ENCODE results near the gene TLR3. TPM values are rescaled to one million over a fixed set of nuclear protein-coding genes. Genes with fewer than 3 reads are reported as not detected.

Gene TLR3
- total and polyA plus RNA-seq, 2 of the 8 experiments (the other 6 are each of a cell fraction or from before 2014, with no cell fraction given) = 1.00 to 2.6 TPM

GRCh38 chr4:186092296-186092695 lies 23.3 kb downstream of the TLR3 start:
- Histone ChIP-seq H3K56ac (replicated peaks; ENCODE audit: insufficient read length, low read depth, low read length) (no peak overlapping the region), H3K79me1 (ENCODE audit: low read depth, low read length) (no peaks in the 10 kb centered on the region), H3K23me2 (ENCODE audit: low read depth, low read length) (no peaks in the 10 kb centered on the region), H4K20me1 (replicated peaks in 1 of 2; ENCODE audit: control insufficient read depth in 1 of 2, insufficient read depth in 2 of 2, low read length in 2 of 2) (no peaks in the 10 kb centered on the region), H3K4me1 (replicated peaks in 1 of 4; ENCODE audit: control insufficient read depth in 3 of 4, insufficient read depth in 4 of 4, low read length in 3 of 4) (peaks cover 0 to 2% (median 0%) of the 10 kb centered on the region in 4 experiments; a peak in 1 of 7 replicates), H3K9me3 (ENCODE audit: insufficient read depth in 2 of 2, low read depth in 1 of 2, low read length in 1 of 2) (no peaks in the 10 kb centered on the region), H4K91ac (replicated peaks; ENCODE audit: insufficient read length, low read length) (no peak overlapping the region), H3K4me3 (ENCODE audit: extremely low read depth in 1 of 4, insufficient read depth in 2 of 4, low read depth in 3 of 4, low read length in 4 of 4) (no peak overlapping the region), H3K4ac (replicated peaks; ENCODE audit: insufficient read length, low read depth, low read length) (no peak overlapping the region), H3K23ac (ENCODE audit: insufficient read length) (no peak overlapping the region), H2BK15ac (ENCODE audit: low read length) (no peak overlapping the region), H2BK12ac (ENCODE audit: low read depth, low read length) (no peak overlapping the region), H2BK20ac (ENCODE audit: low read length) (no peak overlapping the region), H2AK5ac (ENCODE audit: low read depth, low read length) (no peak overlapping the region), H3K36me3 (ENCODE audit: control insufficient read depth in 2 of 4, insufficient read depth in 4 of 4, low read length in 3 of 4) (no peaks in the 10 kb centered on the region), H2BK5ac (ENCODE audit: low read depth, low read length) (no peak overlapping the region), H3K27ac (ENCODE audit: low read depth, low read length) (no peak overlapping the region), H2BK120ac (replicated peaks; ENCODE audit: low read depth, low read length) (no peak overlapping the region), H3K14ac (ENCODE audit: insufficient read length) (no peak overlapping the region), H4K8ac (ENCODE audit: extremely low read depth, insufficient read depth, low read length) (no peak overlapping the region), H3K9ac (replicated peaks in 1 of 4; ENCODE audit: extremely low read depth in 1 of 4, low read depth in 3 of 4, low read length in 3 of 4) (no peak overlapping the region), H4K5ac (ENCODE audit: insufficient read length, low read depth, low read length) (no peak overlapping the region), H2AFZ (ENCODE audit: low read length) (no peak overlapping the region), H3K27me3 (replicated peaks in 1 of 4; ENCODE audit: control insufficient read depth in 3 of 4, extremely low read depth in 1 of 4, insufficient read depth in 3 of 4, low read length in 3 of 4) (no peaks in the 10 kb centered on the region; a peak in 2 of 7 replicates), H3K79me2 (ENCODE audit: control insufficient read depth in 1 of 2, insufficient read depth in 2 of 2, low read length in 2 of 2) (no peaks in the 10 kb centered on the region), H3K18ac (ENCODE audit: extremely low read depth, low read length) (no peak overlapping the region), H3K4me2 (ENCODE audit: insufficient read depth in 1 of 2, low read depth in 2 of 2, low read length in 2 of 2) (no peak overlapping the region)
- 95% methylated on average over 8 of the region's 17 CpGs; no CpG with 5 or more reads in 1 of the 2 experiments for WGBS, 2 experiments (ENCODE audit: extremely low coverage in 1 of 2, insufficient coverage in 1 of 2, insufficient read length in 1 of 2, insufficient replicate concordance in 2 of 2, low coverage in 1 of 2, low lambda C conversion rate in 2 of 2, missing lambda C conversion rate in 1 of 2)
- FAIRE-seq (no peak), DNase-seq (ENCODE audit: low read depth in 1 of 2, low spot score in 2 of 2) (no peak)
- CTCF ChIA-PET (ENCODE audit: partially characterized antibody) = interaction anchor here (0.7 to 1.0 kb wide), 2 partner anchors 45 to 845 kb away, joined by 3 read pairs; no protein-coding TSS in a partner anchor
- no peak for TF ChIP-seq SP2 (IDR thresholded peaks at IDR 0.05; ENCODE audit: low read length)
- no peak for TF ChIP-seq HDAC6 (IDR thresholded peaks at IDR 0.05; ENCODE audit: low read depth, low read length)
- no peak for TF ChIP-seq FOSL1 (IDR thresholded peaks at IDR 0.05; ENCODE audit: insufficient read depth, low read depth, low read length)
- no peak for TF ChIP-seq KDM5A (IDR thresholded peaks at IDR 0.05; ENCODE audit: low read length)
- TF ChIP-seq CTCF (IDR thresholded peaks at IDR 0.05; ENCODE audit: control extremely low read depth in 1 of 3, insufficient read depth in 1 of 3, low read depth in 1 of 3, low read length in 3 of 3) = no peak
- TF ChIP-seq CTBP2 (IDR thresholded peaks at IDR 0.05; ENCODE audit: borderline replicate concordance, insufficient read depth, insufficient read length, low read length) = no peak
- POLR2A ChIA-PET (ENCODE audit: partially characterized antibody) = interaction anchor here (0.6 to 1.1 kb wide), 2 partner anchors 30 to 184 kb away, joined by 4 to 5 read pairs; no protein-coding TSS in a partner anchor
